Thyroid gland (tissue), 4 donors: ENCODE results near the gene CDC42SE2. TPM values are rescaled to one million over a fixed set of nuclear protein-coding genes. Genes with fewer than 3 reads are reported as not detected.

Experiments
- DNase-seq, 2 donors: peaks; one replicate each; pipeline ENCODE4 v3.0.0-alpha.2; 2019
- H3K27ac ChIP-seq, 3 donors: fragments of 200-600 bp; sonication (generic); 1 replicate in 2 of 3; 2 replicates in 1 of 3; pipeline ENCODE4 v1.5.1; 2016 to 2019; ENCODE audit warnings: mild to moderate bottlenecking in 1 of 3, moderate library complexity in 1 of 3
- H3K27me3 ChIP-seq: fragments of 200-600 bp; sonication (generic); one replicate; pipeline ENCODE4 v1.5.1; 2019
- H3K36me3 ChIP-seq, 2 donors: fragments of 200-600 bp; sonication (generic); one replicate each; pipeline ENCODE4 v1.5.1; 2016 to 2019
- H3K4me1 ChIP-seq, 2 donors: fragments of 200-600 bp; sonication (generic); one replicate each; pipeline ENCODE4 v1.5.1; 2017 to 2019
- H3K4me3 ChIP-seq, 3 donors: fragments of 200-600 bp; sonication (generic); replicated peaks in 1 of 3; 1 replicate in 2 of 3; 2 replicates in 1 of 3; pipeline ENCODE4 v1.5.1; 2016; ENCODE audit warnings: mild to moderate bottlenecking in 1 of 3
- H3K9me3 ChIP-seq: fragments of 200-600 bp; sonication (generic); one replicate; pipeline ENCODE4 v1.5.1; 2017
- POLR2A ChIP-seq, 2 donors: fragments of 450-650 bp; IDR thresholded peaks; one replicate each; pipeline ENCODE4 v1.6.1; 2017; ENCODE audit warnings: antibody characterized with exemption in 2 of 2, mild to moderate bottlenecking in 2 of 2, moderate library complexity in 1 of 2
- WGBS, 2 donors: methylation state at CpG; one replicate each; pipeline ENCODE4 v1.1.5; 2017; 5-methylcytosine and 5-hydroxymethylcytosine counted together
- intact Hi-C: fragments of 100-400 bp; cut with DNase I; formaldehyde crosslinking; loops from one replicate; pipeline ENCODE4 v1.15.1; 2023
- total RNA-seq, 4 donors: library from RNA; depleted of rRNA; stranded (reverse); fragments of >200 nt; gene quantifications; one replicate each; pipeline ENCODE4 v1.2.3, GENCODE V29; 2016
- TF ChIP-seq, protein P1 (sequence below), 6 experiments: fragments of 200-600 bp in 3 of 6; fragments of 450-650 bp in 3 of 6; sonication (generic) in 3 of 6; IDR thresholded peaks; one replicate each; pipeline ENCODE4 v1.5.1; 2016 to 2019; ENCODE audit warnings: antibody characterized with exemption in 6 of 6, mild to moderate bottlenecking in 2 of 6, inconsistent platforms in 1 of 6, moderate library complexity in 1 of 6

The CDC42SE2 gene
- total RNA-seq, 4 donors from 2014 or later, result 74.9 to 92.5 (median 83.8) TPM

DNA sequence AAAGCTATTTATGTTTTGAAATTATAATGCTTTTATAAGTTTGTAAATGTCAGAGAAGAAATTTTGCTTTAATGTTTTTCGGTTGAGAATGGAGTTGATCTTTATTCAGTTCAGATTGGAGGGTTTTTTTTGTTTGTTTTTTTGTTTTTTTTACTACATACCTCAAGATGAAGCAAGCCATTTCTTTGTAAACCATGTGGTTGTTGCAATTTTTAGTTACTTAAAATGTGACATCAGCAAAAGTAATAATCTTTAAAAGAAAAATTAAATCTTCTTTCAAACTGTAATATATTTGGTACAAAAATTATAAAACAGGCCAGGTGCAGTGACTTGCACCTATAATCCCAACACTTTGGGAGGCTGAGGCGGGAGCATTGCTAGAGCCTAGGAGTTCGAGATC is 102.6 kb downstream of the CDC42SE2 start:
- H3K36me3 ChIP-seq, result no peaks in the 10 kb centered on the region
- H3K4me3 ChIP-seq, result no peak overlapping the region
- no peak for DNase-seq
- peaks cover 5 to 7% of the 10 kb centered on the region in 2 donors for H3K4me1 ChIP-seq
- H3K27me3 ChIP-seq, result no peaks in the 10 kb centered on the region
- TF ChIP-seq POLR2A (IDR thresholded peaks at IDR 0.05), result no peak
- TF ChIP-seq, protein P1, sequence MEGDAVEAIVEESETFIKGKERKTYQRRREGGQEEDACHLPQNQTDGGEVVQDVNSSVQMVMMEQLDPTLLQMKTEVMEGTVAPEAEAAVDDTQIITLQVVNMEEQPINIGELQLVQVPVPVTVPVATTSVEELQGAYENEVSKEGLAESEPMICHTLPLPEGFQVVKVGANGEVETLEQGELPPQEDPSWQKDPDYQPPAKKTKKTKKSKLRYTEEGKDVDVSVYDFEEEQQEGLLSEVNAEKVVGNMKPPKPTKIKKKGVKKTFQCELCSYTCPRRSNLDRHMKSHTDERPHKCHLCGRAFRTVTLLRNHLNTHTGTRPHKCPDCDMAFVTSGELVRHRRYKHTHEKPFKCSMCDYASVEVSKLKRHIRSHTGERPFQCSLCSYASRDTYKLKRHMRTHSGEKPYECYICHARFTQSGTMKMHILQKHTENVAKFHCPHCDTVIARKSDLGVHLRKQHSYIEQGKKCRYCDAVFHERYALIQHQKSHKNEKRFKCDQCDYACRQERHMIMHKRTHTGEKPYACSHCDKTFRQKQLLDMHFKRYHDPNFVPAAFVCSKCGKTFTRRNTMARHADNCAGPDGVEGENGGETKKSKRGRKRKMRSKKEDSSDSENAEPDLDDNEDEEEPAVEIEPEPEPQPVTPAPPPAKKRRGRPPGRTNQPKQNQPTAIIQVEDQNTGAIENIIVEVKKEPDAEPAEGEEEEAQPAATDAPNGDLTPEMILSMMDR (IDR thresholded peaks at IDR 0.05), result no peak
- intact Hi-C loops, result no loop called here
- 95 to 97% methylated on average over 3 of the region's 3 CpGs for WGBS, 2 donors
- H3K9me3 ChIP-seq, result no peaks in the 10 kb centered on the region
- H3K27ac ChIP-seq, result no peak overlapping the region

DNA sequence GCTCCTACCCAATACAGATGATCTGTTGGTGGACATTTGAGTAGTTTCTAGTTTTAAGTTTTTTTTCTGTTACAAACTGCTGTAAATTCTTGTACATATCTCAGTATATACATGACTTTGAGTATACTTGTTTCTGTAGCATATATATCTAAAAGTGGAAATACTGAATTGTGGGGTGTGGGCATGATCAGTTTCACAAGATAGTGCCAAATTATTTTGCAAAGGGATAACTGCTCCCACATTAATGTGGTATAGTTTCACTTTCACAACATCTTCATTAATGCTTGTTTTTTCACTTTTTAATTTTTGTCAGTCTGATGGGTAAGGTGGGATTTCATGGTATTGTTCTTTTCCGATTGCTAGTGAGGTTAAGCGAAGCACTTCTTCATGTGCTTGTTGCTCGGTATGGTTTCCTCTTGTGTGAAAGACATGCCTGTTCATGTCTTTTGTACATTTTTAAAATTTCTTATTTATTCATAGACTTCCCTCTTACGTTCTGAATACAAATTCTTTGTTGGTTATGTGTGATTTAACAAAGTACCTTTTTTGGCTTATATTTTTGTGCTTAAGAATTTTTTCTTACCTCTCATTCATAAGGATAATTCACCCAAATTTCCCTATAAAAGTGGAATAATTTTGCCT is 103.5 kb downstream of the CDC42SE2 start:
- intact Hi-C loops, result no loop called here
- no peak for DNase-seq
- Histone ChIP-seq H3K4me1 (peaks cover 5 to 7% of the 10 kb centered on the region in 2 donors), H3K27me3 (no peaks in the 10 kb centered on the region), H3K4me3 (no peak overlapping the region), H3K36me3 (no peaks in the 10 kb centered on the region), H3K9me3 (no peaks in the 10 kb centered on the region), H3K27ac (no peak overlapping the region)
- TF ChIP-seq, protein P1 (IDR thresholded peaks at IDR 0.05), result no peak
- TF ChIP-seq POLR2A (IDR thresholded peaks at IDR 0.05), result no peak
- WGBS, 2 donors, result 94 to 98% methylated on average over 4 of the region's 4 CpGs

DNA sequence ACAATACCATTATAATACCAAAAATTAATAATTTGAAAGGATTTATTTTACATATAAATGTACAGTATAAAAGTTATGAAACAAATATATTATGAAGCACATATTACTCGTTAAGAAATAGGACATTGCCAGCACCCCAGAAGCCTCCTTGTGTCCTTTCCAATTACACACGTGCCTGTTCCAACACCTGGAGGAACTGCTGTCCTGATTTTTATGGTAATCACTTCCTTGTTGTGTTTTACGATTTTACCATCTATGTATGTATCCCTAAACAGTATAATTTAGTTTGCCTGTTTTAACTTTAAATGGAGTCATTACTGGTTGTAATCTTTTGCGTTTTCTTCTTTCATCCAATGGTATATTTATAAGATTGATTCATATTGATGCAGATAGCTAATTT is 105.0 kb downstream of the CDC42SE2 start:
- WGBS, 2 donors, result 93 to 97% methylated on average over 4 of the region's 4 CpGs
- intact Hi-C loops, result no loop called here
- no peak for DNase-seq
- Histone ChIP-seq H3K4me3 (no peak overlapping the region), H3K27me3 (no peaks in the 10 kb centered on the region), H3K27ac (no peak overlapping the region), H3K4me1 (peaks cover 5 to 7% of the 10 kb centered on the region in 2 donors), H3K36me3 (no peaks in the 10 kb centered on the region), H3K9me3 (no peaks in the 10 kb centered on the region)
- TF ChIP-seq, protein P1 (IDR thresholded peaks at IDR 0.05), result no peak
- TF ChIP-seq POLR2A (IDR thresholded peaks at IDR 0.05), result no peak

DNA sequence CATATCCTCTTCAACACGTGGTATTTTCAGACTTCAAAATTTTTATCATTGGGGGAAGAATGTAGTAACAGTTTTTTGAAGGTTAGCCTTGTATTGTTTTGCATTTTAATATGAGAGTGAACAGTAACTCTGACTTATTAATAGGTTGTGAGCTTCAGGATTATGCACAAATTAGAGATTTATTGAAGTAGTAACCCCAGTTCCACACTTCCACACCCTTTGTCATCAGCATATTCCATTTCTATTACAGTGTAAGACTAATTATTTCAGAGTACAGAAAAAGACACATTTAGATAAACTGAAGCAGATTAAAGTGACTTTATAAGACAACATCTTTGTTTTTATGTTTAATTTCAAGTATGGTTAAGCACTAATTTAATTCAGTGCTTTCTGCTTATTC is 105.7 kb downstream of the CDC42SE2 start:
- Histone ChIP-seq H3K4me3 (no peak overlapping the region), H3K36me3 (no peaks in the 10 kb centered on the region), H3K27me3 (no peaks in the 10 kb centered on the region), H3K27ac (no peak overlapping the region), H3K4me1 (peaks cover under 1 to 7% of the 10 kb centered on the region in 2 donors), H3K9me3 (no peaks in the 10 kb centered on the region)
- no peak for DNase-seq
- 67 to 74% methylated on average over 1 of the region's 1 CpG for WGBS, 2 donors
- TF ChIP-seq, protein P1 (IDR thresholded peaks at IDR 0.05), result no peak
- TF ChIP-seq POLR2A (IDR thresholded peaks at IDR 0.05), result no peak
- intact Hi-C loops, result no loop called here

DNA sequence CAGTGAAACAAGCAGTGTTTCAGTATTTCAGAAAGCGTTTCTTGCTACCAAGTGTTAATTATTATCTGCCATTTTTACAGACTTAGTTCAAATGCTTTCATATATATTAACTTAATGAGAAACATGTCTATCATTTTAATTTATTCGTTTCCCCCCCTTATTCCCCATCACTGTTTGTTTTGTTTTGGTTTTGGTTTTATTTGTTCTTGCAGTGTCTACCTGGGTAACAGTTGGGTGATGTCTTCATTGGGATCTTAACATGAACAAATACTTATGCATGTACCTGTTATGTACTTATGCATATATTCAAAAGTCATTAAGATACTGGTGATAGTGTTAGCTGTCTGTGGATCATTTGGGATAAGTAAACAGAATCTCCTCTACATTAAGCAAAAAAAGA is 108.0 kb downstream of the CDC42SE2 start:
- 89 to 93% methylated on average over 2 of the region's 2 CpGs for WGBS, 2 donors
- intact Hi-C loops, result no loop called here
- DNase-seq, result no peak

More for the DNA sequence above, 108.0 kb downstream of the CDC42SE2 start:
- H3K36me3 ChIP-seq, result no peaks in the 10 kb centered on the region
- peaks cover 4 to 13% of the 10 kb centered on the region in 2 donors for H3K4me1 ChIP-seq
- no peaks in the 10 kb centered on the region for H3K27me3 ChIP-seq
- H3K4me3 ChIP-seq, result no peak overlapping the region
- no peak for TF ChIP-seq POLR2A (IDR thresholded peaks at IDR 0.05)
- TF ChIP-seq, protein P1 (IDR thresholded peaks at IDR 0.05), result no peak
- no peak overlapping the region for H3K27ac ChIP-seq
- H3K9me3 ChIP-seq, result no peaks in the 10 kb centered on the region
